Stimulated activated CD4-positive, alpha-beta T cell treated with anti-CD3 and anti-CD28 coated beads, TNF-alpha, amount 100 ng/mL, for 48 hours (primary cell): ENCODE results near the gene FAM120A.
A peak's percentile ranks its signal among the peaks of the same experiment; 100 is the strongest.
"Not testable (repeated sequence)": the region's sequence is repeated elsewhere in the genome, so short reads cannot be mapped to it uniquely, and the experiment has no call there.

ENCODE experiments used
- DNase-seq, 3 donors: peaks; one replicate each; pipeline ENCODE4 v3.0.0-alpha.2; 2020; ENCODE audit warnings: low read depth in 3 of 3

FAM120A gene

GRCh38 chr9:93450945-93451815 is at the start of gene FAM120A:
FAM120A (plus strand) TSS chr9:93451685; CDS start chr9:93451916, 231 bp downstream.
- peak; percentile 47 to 60 (median 56) for DNase-seq

GRCh38 chr9:93406371-93406770 is 45.1 kb upstream of the FAM120A start:
- DNase-seq = no peak

- DNase-seq = no peak
Observed at GRCh38 chr9:93413530-93413929, 38.0 kb upstream of the FAM120A start.

DNA sequence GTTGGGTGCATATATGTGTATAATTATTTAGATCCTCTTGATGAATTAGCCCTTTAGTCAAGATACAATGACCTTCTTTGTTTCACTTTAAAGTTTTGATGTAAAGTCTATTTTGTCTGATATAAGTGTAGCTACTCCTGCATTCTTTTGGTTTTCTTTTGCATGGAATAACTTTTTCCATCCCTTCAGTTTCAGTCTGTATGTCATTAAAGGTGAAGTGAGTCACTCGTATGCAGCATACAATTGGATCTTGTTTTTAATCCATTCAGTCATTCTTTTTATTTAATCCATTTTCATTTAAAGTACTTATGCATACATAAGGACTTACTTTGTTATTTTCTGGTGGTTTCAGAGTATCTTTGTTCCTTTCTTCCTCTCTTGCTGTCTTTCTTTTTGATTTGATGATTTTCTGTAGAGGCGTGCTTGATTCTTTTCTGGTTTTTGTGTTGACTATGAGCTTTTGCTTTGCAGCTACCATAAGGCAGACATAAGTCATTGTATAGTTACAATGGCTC is 36.3 kb upstream of the FAM120A start:
- DNase-seq = no peak

GRCh38 chr9:93416530-93417235 is 34.8 kb upstream of the FAM120A start:
- no peak for DNase-seq

GRCh38 chr9:93417538-93417937 is 33.9 kb upstream of the FAM120A start:
- no peak for DNase-seq

GRCh38 chr9:93419023-93419422 is 32.5 kb upstream of the FAM120A start:
- no peak for DNase-seq

DNA sequence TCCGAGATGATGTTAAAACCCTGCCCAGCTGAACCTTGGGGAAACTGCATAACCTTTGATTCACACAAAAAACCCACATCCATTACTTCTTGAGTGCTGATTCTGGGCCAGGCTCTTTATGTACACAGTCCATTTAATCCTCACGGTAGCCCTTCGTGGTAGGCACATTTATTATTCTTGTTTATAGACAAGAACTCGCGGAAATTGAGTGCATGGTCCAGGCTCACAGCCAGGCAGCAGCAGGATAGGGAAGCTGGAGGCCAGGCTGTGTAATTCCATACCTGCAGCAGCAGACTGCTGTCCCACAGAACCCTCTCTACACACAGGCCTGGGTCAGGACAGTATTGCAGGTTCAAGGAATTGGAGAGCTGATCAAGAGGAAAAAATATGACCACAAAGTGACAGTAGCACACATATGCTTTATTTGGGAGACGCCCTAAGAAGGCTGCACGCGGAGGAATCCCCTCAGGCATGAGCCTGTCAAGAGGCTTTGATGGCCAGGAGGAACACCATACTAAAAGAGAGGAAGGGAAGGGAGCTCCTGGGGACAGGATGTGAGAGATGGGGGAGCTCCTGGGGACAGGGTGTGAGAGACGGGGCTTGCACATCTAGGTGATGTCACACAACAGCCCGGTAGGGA is 28.4 kb upstream of the FAM120A start:
- DNase-seq = no peak

DNA sequence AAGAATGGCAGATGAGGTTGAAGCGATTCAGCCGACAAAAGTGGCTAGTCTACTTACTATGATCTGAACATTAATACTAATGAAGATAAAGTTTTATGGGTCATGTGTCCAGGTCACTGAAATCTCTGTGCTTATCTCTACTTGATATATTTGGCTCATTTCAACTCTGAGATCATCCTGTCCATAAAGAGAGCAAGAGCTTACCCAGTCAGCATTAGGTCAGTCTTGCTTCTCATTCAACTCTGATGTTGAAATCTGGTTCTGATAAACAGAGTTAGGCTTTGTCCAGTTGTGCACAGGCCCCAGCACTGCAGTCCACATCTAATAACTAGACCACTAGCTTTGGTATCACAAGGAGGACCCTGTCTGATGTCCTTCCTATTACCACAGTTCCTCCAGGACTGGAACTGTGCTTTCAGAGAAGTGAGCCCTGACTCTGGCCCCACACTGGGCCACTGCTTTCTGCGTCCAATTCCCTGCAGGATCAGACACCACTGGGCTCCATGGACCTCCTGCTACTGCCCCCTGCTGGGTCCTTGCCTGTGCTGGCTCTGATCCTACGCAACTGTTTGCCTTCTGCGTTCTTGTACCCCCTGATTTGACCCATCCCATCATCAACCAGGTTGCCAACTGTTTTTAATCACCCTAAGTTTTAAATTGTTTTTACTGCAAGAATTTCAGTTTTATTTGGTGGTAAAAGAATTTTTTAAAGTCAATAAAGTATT is 23.7 kb upstream of the FAM120A start:
- no peak for DNase-seq

GRCh38 chr9:93431539-93432105 is 19.9 kb upstream of the FAM120A start:
- DNase-seq = no peak

- DNase-seq = no peak
Observed at GRCh38 chr9:93432964-93433363, 18.5 kb upstream of the FAM120A start.

DNA sequence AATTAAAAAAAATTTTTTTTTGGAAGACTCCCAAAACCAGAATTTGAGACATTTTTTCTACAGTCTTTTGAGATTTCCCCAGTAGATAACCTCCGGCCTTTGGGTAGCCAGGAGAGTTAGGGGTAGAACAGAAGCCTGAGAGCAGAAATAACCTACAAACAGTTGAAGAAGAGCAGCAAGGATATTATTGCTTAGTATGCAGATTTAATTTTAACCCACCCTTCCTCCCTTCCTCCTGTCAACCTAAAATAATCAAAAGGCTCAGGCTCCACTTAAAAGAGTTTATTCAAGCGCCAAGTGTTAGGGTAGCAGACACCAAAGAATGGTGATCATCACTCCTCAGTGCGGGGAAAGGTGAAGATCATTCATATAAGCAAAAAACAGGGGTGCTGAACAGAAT is 17.4 kb upstream of the FAM120A start:
- DNase-seq = no peak

- DNase-seq = no peak
Observed at GRCh38 chr9:93435386-93435785, 16.1 kb upstream of the FAM120A start.

DNA sequence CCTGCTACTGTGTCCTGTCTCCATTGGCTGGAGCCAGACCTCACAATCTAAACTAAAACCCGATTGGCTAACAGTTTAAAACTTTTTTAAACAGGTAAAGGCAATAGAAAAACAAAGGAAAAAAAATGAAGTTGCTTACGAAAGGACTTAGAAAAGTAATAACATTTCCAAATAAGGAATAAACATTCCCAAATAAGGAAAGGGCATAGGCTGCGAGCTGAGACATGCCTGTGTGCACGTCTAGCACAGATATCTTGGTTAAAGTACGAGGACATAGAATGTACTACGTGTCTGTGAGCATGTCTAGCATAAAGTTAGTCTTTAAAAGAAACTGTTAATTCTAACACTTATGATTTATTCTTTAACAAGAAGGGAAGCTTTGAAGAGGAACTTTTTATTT is 15.3 kb upstream of the FAM120A start:
- no peak for DNase-seq

DNA sequence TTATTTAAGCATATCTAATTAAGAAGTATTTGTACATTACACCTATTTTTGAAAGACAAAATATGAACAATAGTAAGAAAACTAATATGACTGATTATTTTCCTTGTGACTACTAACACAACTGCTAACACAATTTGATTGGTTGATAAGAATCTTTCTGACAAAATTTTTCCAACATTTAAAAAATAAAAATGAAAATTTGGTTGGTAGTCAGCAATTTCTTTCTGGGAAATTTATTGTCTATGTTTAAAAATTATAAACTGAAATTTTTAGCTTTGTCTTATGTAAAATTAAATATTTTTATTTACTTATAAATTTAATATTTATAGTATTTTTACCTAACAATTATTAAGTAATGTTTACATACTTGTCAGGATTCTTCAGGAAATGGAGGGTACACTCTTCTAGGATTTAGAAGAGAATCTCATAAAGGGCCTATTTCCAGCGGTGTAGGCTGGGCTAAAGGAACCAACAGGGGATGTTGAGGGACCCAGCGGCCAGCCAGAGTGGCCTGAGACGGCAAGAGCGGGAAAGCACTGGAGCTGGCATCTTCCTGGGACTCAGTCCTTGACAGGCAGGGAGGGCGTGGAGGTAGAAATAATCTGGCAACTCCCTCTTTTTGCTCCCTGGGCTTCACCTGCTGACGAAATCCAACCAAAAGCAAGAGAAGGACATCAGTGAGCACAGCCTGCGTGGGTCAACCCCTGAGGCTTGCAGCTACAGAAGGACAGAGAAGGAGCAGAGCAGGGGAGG is 14.7 kb upstream of the FAM120A start:
- DNase-seq = no peak

GRCh38 chr9:93437996-93438395 is 13.5 kb upstream of the FAM120A start:
- no peak for DNase-seq

- DNase-seq = not testable (repeated sequence)
Observed at GRCh38 chr9:93439301-93439700, 12.2 kb upstream of the FAM120A start.

- DNase-seq = no peak
Observed at GRCh38 chr9:93440896-93441580, 10.4 kb upstream of the FAM120A start.

DNA sequence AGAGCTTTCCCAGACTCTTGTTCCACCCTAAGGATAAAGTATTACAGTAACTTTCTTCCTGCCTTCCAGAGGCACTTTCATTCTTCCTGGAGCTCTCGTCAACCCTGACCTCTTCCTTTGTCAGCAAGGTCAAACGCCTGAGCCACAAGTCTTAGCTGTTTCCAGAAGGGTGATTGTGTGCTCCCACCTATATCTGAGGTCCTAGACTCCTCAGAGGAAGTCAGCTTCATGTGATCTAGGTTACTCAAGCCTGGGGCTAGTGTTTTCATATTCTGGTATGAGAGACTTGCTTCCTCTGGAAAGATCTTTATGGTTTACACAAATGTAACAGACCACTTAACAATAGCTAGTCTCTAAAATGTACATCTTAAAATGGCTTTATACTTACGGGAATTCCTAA is 5.4 kb upstream of the FAM120A start:
- no peak for DNase-seq

DNA sequence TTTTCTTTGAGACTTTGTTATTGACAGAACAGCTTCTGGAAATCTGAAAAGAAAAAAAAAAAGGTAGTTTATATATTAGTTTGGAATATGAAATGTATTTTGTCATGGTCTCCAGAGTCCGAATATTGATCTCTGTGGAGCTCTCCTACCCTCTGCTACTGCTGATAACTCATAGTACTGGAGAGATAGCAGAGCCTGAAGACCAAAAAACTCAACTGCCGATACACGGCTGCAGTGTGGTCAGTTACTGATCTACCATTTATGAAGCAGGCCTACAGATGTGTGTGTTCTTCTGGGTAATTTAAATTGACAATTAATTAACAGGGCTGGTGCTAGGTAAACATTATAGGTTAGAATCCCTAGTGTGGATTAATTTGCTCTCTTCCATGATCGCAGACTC is 3.8 kb upstream of the FAM120A start:
- DNase-seq = no peak
